GM12865 (cell line): ENCODE results near the gene CES3.

Experiments used
- DNase-seq: peaks from one replicate; pipeline ENCODE4 v3.0.0; 2010; ENCODE audit warnings: low read depth
- H3K4me3 ChIP-seq: 2 replicates; pipeline ENCODE4 v1.5.1; 2011; ENCODE audit warnings: mild to moderate bottlenecking, low read depth, low read length, control low read depth
- CTCF ChIP-seq: IDR thresholded peaks from 2 replicates; pipeline ENCODE4 v1.5.1; 2011; ENCODE audit warnings: low read length, control low read depth, low read depth, inconsistent platforms; ENCODE audit not compliant: insufficient read depth; ENCODE audit errors: missing control alignments

Gene CES3

GRCh38 chr16:67001726-67002125, 40.7 kb downstream of the CES3 start:
- H3K4me3 ChIP-seq: no peak overlapping the region
- no peak for DNase-seq
- TF ChIP-seq CTCF: no peak

DNA sequence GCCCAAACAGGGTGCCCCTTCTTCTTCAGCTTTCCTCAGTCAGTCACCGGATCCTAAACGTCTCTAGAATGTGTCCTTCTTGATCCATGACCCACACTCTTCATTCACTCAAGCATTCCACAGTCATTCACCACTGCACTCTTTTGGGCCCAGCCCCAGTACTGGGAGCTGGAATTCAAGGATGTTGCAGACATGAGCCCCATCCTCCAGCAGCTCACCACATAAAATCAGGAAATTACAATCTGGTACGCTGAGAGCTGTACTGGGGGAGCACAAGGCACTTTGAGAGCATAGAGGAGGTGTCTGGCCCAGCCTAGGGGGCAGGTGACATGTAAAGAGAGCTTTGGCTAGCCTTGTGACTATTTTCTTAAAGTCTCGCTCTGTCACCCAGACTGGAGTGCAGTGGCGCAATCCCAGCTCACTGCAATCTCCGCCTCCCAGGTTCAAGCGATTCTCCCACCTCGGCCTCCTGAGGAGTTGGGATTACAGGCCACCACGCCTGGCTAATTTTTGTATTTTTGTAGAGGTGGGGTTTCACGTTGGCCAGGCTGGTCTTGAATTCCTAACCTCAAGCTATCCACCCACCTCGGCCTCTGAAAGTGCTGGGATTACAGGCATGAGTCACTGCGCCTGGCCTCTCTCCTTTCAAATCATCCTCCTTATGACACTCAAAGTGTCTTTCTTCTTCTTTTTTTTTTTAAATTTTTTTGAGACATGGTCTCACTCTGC, 46.0 kb downstream of the CES3 start:
- no peak for DNase-seq
- TF ChIP-seq CTCF: no peak
- no peak overlapping the region for H3K4me3 ChIP-seq

GRCh38 chr16:67009158-67009557, 48.1 kb downstream of the CES3 start:
- TF ChIP-seq CTCF: no peak
- no peak for DNase-seq
- no peak overlapping the region for H3K4me3 ChIP-seq

DNA sequence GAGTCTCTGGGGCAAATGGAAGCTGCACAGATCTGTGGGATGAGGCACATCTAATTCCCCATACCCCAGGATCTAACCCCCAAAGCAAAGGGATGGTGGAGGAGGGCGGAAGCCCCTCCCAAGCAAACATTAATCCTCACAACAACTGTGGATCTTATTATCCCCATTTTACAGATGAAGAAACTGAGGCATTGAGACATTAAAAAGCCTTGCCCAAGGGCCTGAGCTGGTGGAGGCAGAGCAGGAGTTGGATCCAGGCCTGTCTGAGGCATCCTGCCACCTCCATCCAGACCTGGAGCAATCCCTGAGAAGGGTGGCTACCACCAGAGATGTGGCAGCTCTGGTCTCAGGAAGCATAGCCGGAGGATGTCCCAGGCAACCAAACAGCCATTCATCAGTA, 50.2 kb downstream of the CES3 start:
- H3K4me3 ChIP-seq: no peak overlapping the region
- DNase-seq: no peak
- TF ChIP-seq CTCF: no peak

DNA sequence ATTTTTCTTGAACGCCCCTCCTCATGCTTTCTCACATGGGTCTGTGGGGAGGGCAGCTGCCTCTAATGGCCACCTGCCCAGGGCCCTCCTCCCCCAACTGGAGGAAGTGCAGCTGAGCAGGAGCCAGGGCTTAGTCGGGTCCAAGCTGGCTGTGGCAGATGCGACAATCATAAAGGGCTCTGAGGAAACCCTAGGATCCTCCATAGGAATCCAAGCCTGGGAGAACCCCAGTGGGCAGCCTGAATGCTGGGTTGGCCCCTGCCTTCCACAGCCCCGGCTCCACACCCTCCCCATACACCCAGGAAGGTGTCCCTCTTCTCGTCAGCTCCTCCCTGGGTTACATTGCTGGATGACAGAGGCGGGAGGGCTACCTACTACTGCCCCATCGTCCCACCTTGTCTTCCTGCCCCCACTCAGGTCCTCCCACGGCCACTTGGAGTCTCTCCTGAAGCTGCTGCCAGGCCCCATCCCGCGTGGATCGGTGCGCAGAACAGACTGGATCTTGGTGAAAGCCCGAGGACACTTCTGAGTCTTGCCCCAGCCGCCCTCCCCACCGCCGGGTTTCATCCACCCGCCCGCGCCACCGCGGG, 52.3 kb downstream of the CES3 start:
- DNase-seq: no peak
- peak overlapping the region; percentile 51 for H3K4me3 ChIP-seq
- TF ChIP-seq CTCF: no peak

GRCh38 chr16:67013823-67014633, 53.0 kb downstream of the CES3 start:
- peak; percentile 68 for DNase-seq
- peak; percentile 33 for TF ChIP-seq CTCF
- peak overlapping the region; percentile 51 for H3K4me3 ChIP-seq
